Small intestine (tissue), 7 donors: ENCODE data around the gene ZNF254. TPM values are rescaled to one million over a fixed set of nuclear protein-coding genes. Genes with fewer than 3 reads are reported as not detected.

ENCODE experiments used
- DNase-seq, 2 donors: peaks; one replicate each; pipeline versions ENCODE4 v3.0.0 to v3.0.0-alpha.2; 2013
- FAIRE-seq: peaks from 2 replicates; lab custom pipeline; 2012; peaks lifted over from hg19 to GRCh38; lab: Jason Lieb, UNC
- H3K27ac ChIP-seq, 3 donors: one replicate each; pipeline ENCODE4 v1.5.1; 2013; ENCODE audit warnings: low read length in 2 of 3, mild to moderate bottlenecking in 2 of 3, control low read depth in 1 of 3, inconsistent platforms in 1 of 3, low read depth in 1 of 3, moderate library complexity in 1 of 3
- H3K27me3 ChIP-seq, 3 donors: one replicate each; pipeline ENCODE4 v1.6.1; 2013; ENCODE audit warnings: low read length in 3 of 3, inconsistent platforms in 1 of 3; ENCODE audit not compliant: control insufficient read depth in 3 of 3, insufficient read depth in 3 of 3
- H3K36me3 ChIP-seq, 3 donors: one replicate each; pipeline ENCODE4 v1.6.1; 2013; ENCODE audit warnings: low read length in 3 of 3, inconsistent platforms in 1 of 3, low read depth in 1 of 3, mild to moderate bottlenecking in 1 of 3, moderate library complexity in 1 of 3; ENCODE audit not compliant: control insufficient read depth in 3 of 3, insufficient read depth in 2 of 3
- H3K4me1 ChIP-seq, 3 donors: one replicate each; pipeline ENCODE4 v1.6.1; 2013; ENCODE audit warnings: low read length in 2 of 3, inconsistent platforms in 1 of 3, low read depth in 1 of 3, mild to moderate bottlenecking in 1 of 3, moderate library complexity in 1 of 3; ENCODE audit not compliant: control insufficient read depth in 3 of 3, insufficient read depth in 2 of 3
- H3K4me3 ChIP-seq, 3 donors: one replicate each; pipeline ENCODE4 v1.5.1; 2013; ENCODE audit warnings: low read length in 3 of 3, control low read depth in 1 of 3, inconsistent platforms in 1 of 3, low read depth in 1 of 3, mild to moderate bottlenecking in 1 of 3, moderate library complexity in 1 of 3
- H3K9me3 ChIP-seq, 2 donors: one replicate each; pipeline ENCODE4 v1.6.1; 2013; ENCODE audit warnings: low read depth in 1 of 2, low read length in 1 of 2; ENCODE audit not compliant: control insufficient read depth in 2 of 2, insufficient read depth in 1 of 2
- WGBS, 3 donors: extraction: QIAGEN DNeasy Blood & Tissue Kit; methylation state at CpG; one replicate each; pipeline ENCODE4 v1.1.7; 2013; 5-methylcytosine and 5-hydroxymethylcytosine counted together
- polyA plus RNA-seq, 4 donors: library from polyadenylated mRNA; stranded (reverse) in 3 of 4; unstranded in 1 of 4; fragments of 200-250 nt in 3 of 4; fragments of 120-200 nt in 1 of 4; gene quantifications; one replicate each; pipeline versions ENCODE4 v1.2.1 to v1.2.3, GENCODE V29; 2013
- donor health status: healthy with polysubstance abuse.
- donor health status: control.
- donor health status: control.
- donor health status: Bipolar disorder and iron deficiency.
- donor health status: healthy.

The ZNF254 gene
- polyA plus RNA-seq, 4 donors = 1.1 to 20.6 (median 4.7) TPM

- no peak for FAIRE-seq
- no peaks in the 10 kb centered on the region for H3K9me3 ChIP-seq
- WGBS, 3 donors = 89 to 95% (median 90%) methylated on average over 1 of the region's 1 CpG
Observed at GRCh38 chr19:24064175-24064574, 22.8 kb upstream of the ZNF254 start.

GRCh38 chr19:24065243-24065642 lies 21.7 kb upstream of the ZNF254 start:
- Histone ChIP-seq H3K27ac (no peak overlapping the region), H3K27me3 (no peaks in the 10 kb centered on the region), H3K36me3 (peaks cover 0 to 7% (median 0%) of the 10 kb centered on the region in 3 donors), H3K9me3 (no peaks in the 10 kb centered on the region), H3K4me1 (no peaks in the 10 kb centered on the region), H3K4me3 (no peak overlapping the region)
- DNase-seq (no peak), FAIRE-seq (no peak)
- 26 to 97% (median 91%) methylated on average over 1 of the region's 1 CpG for WGBS, 3 donors

More at GRCh38 chr19:24064175-24064574, 22.8 kb upstream of the ZNF254 start:
- Histone ChIP-seq H3K27ac (no peak overlapping the region), H3K4me1 (no peaks in the 10 kb centered on the region), H3K36me3 (peaks cover 0 to 8% (median 0%) of the 10 kb centered on the region in 3 donors), H3K4me3 (no peak overlapping the region), H3K27me3 (no peaks in the 10 kb centered on the region)
- DNase-seq = no peak

GRCh38 chr19:24065865-24066604 lies 21.0 kb upstream of the ZNF254 start:
- WGBS, 3 donors = 95 to 100% (median 96%) methylated on average over 1 of the region's 1 CpG
- FAIRE-seq (no peak), DNase-seq (no peak)
- no peaks in the 10 kb centered on the region for H3K9me3 ChIP-seq
- peaks cover 0 to 7% (median 0%) of the 10 kb centered on the region in 3 donors for H3K36me3 ChIP-seq
- H3K4me3 ChIP-seq = no peak overlapping the region
- no peak overlapping the region for H3K27ac ChIP-seq
- H3K4me1 ChIP-seq = no peaks in the 10 kb centered on the region
- H3K27me3 ChIP-seq = no peaks in the 10 kb centered on the region

DNA sequence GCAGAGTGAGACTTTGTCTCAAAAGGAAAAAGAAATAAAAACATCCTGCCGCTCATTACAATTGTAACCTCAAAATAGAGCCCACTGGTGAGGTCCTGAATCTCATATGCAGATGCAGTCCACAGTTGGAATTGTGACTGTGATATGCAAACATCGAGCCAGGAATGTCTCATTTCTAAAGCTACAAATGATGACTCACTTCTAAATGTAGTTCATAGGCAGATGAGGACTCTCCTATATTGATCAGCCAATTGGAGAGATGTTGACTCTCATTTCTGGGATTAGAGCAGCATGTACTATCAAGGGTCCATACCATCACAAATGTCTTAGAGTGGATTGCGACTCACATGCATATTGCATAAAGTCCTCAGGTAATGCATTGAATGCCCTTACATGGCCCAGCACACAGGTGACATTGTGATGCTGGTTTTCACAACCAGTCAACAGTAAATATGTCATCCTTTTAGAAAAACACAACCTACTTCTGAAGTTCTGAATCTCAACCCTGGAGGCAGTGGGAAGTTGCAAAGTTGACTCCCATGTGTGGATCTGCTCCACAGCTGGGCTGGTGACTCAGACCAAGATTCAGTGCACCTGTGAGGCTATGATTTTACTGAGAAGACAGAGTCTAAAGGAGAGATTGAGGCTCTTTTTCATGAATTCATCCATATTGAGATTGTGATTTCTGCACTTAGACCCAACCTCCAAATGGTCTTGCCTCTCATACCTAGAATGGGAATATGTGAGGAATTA lies 16.9 kb upstream of the ZNF254 start:
- H3K4me3 ChIP-seq = no peak overlapping the region
- 90 to 94% (median 91%) methylated on average over 3 of the region's 3 CpGs for WGBS, 3 donors
- H3K9me3 ChIP-seq = peaks cover 0 to 5% of the 10 kb centered on the region in 2 donors
- FAIRE-seq = no peak
- no peak overlapping the region for H3K27ac ChIP-seq
- H3K27me3 ChIP-seq = no peaks in the 10 kb centered on the region
- peaks cover 0 to 10% (median 0%) of the 10 kb centered on the region in 3 donors for H3K36me3 ChIP-seq
- DNase-seq = no peak
- no peaks in the 10 kb centered on the region for H3K4me1 ChIP-seq

DNA sequence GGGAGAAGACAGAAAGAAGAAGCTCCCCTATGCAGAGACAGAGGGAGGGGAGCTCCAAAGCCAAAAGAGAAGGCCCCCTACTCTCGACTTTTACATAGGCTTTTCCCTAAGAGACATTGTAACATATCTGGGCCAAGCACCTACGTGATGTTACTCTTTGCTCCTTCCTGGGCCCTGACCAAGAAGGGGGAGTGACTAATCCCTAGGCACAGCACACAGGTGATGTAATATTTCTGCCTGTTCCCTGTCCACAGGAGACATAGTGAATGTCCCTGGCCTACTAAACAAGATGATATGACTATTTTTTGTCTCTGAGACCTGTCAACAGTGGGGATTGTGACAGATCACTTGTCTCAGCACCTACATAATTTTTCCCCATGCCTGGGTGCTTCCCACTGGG lies 15.9 kb upstream of the ZNF254 start:
- Histone ChIP-seq H3K36me3 (peaks cover 0 to 10% (median 0%) of the 10 kb centered on the region in 3 donors), H3K27ac (no peak overlapping the region)

GRCh38 chr19:24072720-24073119 lies 14.3 kb upstream of the ZNF254 start:
- no peaks in the 10 kb centered on the region for H3K27me3 ChIP-seq
- FAIRE-seq (no peak), DNase-seq (no peak)
- H3K36me3 ChIP-seq = peaks cover 0 to 14% (median 0%) of the 10 kb centered on the region in 3 donors
- peaks cover 0 to 9% of the 10 kb centered on the region in 2 donors for H3K9me3 ChIP-seq
- no peak overlapping the region for H3K4me3 ChIP-seq
- H3K27ac ChIP-seq = no peak overlapping the region
- no peaks in the 10 kb centered on the region for H3K4me1 ChIP-seq

More for the DNA sequence above, 15.9 kb upstream of the ZNF254 start:
- DNase-seq (no peak), FAIRE-seq (no peak)
- H3K4me3 ChIP-seq = no peak overlapping the region
- peaks cover 0 to 9% of the 10 kb centered on the region in 2 donors for H3K9me3 ChIP-seq
- no peaks in the 10 kb centered on the region for H3K4me1 ChIP-seq
- WGBS, 3 donors = 80 to 94% (median 87%) methylated on average over 2 of the region's 2 CpGs
- H3K27me3 ChIP-seq = no peaks in the 10 kb centered on the region

DNA sequence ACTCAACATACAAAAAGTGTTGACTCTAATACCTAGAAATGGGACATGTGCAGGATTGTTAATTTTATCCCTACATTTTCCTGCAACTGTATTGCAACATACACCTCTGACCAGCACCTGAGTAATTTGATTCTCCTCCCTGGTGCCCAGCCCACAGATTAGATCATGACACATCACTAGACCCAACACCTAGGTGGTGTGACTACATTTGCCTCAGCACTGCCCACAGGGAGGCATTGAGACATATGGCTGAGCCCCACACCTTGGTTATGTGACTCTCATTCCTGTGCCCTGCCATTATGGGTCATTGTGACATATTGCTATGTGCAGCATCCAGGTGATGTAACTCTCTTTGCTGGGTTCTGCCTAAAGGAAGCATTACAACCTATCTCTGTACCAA lies 13.2 kb upstream of the ZNF254 start:
- DNase-seq (no peak), FAIRE-seq (no peak)
- Histone ChIP-seq H3K4me1 (no peaks in the 10 kb centered on the region), H3K27ac (no peak overlapping the region), H3K9me3 (peaks cover 0 to 9% of the 10 kb centered on the region in 2 donors), H3K36me3 (peaks cover 0 to 7% (median 2%) of the 10 kb centered on the region in 3 donors), H3K27me3 (no peaks in the 10 kb centered on the region), H3K4me3 (no peak overlapping the region)

DNA sequence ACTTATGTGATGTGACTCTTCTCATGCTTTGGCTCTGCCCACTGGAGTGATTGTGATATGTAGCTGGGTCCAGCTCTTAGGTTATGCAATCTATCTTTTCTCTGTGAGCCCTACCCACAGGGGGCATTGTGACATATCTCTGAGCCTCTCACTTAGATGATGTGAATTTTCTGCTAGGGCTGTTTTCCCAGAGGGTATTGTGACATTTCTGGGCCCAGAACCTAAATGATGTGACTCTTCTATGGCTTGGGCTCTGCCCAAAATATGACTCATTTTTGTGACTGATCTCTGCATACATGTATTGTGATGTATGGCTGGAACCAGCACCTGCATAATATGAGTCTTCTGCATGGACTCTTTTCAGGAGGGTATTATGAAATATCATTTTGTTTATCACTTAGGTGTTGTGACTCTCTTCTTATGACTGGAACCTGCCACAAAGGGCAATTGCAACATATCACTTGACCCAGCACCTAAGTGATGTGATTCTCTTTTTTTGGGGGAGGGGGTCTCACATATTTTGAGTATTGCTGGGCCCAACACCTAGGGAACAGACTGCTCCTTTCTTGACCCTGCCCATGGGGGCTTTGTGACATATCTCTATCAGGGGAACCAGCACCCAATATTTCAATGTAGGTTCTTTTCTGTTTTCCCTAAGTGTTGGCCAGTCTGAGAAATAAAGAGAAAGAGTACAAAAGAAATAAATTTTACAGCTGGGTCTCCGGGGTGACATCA lies 12.1 kb upstream of the ZNF254 start:
- Histone ChIP-seq H3K4me3 (no peak overlapping the region), H3K9me3 (peaks cover 3 to 9% of the 10 kb centered on the region in 2 donors), H3K36me3 (peaks cover 0 to 7% (median 3%) of the 10 kb centered on the region in 3 donors), H3K4me1 (no peaks in the 10 kb centered on the region), H3K27me3 (no peaks in the 10 kb centered on the region), H3K27ac (no peak overlapping the region)
- DNase-seq (no peak), FAIRE-seq (no peak)
- WGBS, 3 donors = 90 to 97% (median 96%) methylated on average over 1 of the region's 1 CpG
